H1 (cell line): Measurements from ENCODE around the gene GPBP1. TPM values are rescaled to one million over a fixed set of nuclear protein-coding genes. Genes with fewer than 3 reads are reported as not detected.

Source experiments
- CBX5 ChIP-seq: fragments of 300-800, 300-1000 bp; sonication (generic); IDR thresholded peaks from 2 replicates; pipeline ENCODE4 v1.7.1; 2016; ENCODE audit warnings: antibody characterized with exemption, low read length, low read depth
- POU5F1 ChIP-seq: IDR thresholded peaks from 2 replicates; pipeline ENCODE4 v1.6.1; 2011; ENCODE audit warnings: low read depth, mild to moderate bottlenecking, low read length, moderate library complexity
- polyA plus RNA-seq, 7 experiments: library from polyadenylated mRNA; depleted of rRNA in 3 of 7; stranded (reverse) in 5 of 7; unstranded in 2 of 7; fragments of >200 nt in 5 of 7; fragments of 200-250 nt in 2 of 7; gene quantifications; 1 replicate in 5 of 7; 2 replicates in 1 of 7; 4 replicates in 1 of 7; pipeline versions ENCODE4 v1.2.1 to v1.2.3, GENCODE V29; 2011 to 2013; ENCODE audit warnings: missing spikeins in 2 of 7, mixed read lengths in 2 of 7
- total RNA-seq: library from RNA; stranded (reverse); fragmentation: NEBNext Ultra II Directional; extraction: Animal tissue kit (Norgen Biotek cat#: 25700); gene quantifications from 2 replicates; pipeline ENCODE4 v1.2.1, GENCODE V29; 2021
- TF ChIP-seq, protein P1 (sequence below): fragments of 300-600 bp; sonication (generic); IDR thresholded peaks from 2 replicates; pipeline ENCODE4 v1.7.1; 2012; ENCODE audit warnings: low read length, moderate library complexity, mild to moderate bottlenecking, inconsistent platforms; ENCODE audit not compliant: insufficient replicate concordance

Gene GPBP1
- total and polyA plus RNA-seq, 2 of the 8 experiments (the other 6 are each of a cell fraction or from before 2014, with no cell fraction given) = 29.2 to 108 TPM

DNA sequence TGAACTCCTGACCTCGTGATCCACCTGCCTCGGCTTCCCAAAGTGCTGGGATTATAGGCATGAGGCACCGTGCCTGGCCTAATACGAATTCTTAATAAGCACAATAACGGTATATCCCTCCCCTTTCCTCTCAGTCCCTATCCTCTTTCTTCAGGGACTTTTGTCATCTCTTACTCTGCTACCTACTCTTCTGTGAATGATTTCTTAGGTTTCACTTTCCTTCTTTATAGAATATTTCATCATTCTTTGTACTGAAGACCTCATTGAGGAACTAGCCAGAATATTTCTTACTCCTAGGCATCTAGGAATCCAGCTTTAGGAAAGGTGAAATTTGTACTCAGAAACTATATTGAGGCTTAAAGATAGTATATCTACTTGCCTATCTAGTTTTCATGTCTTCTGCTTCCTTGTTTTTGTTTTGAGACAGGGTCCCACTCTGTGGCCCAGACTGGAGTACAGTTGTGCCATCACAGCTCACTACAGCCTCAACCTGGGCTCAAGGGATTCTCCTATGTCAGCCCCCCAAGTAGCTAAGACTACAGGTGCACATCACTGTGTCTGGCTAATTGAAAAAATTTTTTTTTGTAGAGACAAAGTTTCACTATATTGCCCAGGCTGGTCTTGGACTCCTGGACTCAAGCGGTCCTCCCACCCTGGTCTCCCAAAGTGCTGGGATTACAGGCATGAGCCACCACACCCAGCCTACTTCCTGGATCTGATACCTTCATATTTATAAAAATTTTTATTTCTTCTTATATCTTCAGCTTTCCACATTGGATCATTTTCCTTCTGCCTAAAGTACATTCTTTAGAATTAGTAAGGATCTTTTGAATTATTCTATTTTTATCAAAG lies 69.7 kb downstream of the GPBP1 start (continued):
- TF ChIP-seq, protein P1, sequence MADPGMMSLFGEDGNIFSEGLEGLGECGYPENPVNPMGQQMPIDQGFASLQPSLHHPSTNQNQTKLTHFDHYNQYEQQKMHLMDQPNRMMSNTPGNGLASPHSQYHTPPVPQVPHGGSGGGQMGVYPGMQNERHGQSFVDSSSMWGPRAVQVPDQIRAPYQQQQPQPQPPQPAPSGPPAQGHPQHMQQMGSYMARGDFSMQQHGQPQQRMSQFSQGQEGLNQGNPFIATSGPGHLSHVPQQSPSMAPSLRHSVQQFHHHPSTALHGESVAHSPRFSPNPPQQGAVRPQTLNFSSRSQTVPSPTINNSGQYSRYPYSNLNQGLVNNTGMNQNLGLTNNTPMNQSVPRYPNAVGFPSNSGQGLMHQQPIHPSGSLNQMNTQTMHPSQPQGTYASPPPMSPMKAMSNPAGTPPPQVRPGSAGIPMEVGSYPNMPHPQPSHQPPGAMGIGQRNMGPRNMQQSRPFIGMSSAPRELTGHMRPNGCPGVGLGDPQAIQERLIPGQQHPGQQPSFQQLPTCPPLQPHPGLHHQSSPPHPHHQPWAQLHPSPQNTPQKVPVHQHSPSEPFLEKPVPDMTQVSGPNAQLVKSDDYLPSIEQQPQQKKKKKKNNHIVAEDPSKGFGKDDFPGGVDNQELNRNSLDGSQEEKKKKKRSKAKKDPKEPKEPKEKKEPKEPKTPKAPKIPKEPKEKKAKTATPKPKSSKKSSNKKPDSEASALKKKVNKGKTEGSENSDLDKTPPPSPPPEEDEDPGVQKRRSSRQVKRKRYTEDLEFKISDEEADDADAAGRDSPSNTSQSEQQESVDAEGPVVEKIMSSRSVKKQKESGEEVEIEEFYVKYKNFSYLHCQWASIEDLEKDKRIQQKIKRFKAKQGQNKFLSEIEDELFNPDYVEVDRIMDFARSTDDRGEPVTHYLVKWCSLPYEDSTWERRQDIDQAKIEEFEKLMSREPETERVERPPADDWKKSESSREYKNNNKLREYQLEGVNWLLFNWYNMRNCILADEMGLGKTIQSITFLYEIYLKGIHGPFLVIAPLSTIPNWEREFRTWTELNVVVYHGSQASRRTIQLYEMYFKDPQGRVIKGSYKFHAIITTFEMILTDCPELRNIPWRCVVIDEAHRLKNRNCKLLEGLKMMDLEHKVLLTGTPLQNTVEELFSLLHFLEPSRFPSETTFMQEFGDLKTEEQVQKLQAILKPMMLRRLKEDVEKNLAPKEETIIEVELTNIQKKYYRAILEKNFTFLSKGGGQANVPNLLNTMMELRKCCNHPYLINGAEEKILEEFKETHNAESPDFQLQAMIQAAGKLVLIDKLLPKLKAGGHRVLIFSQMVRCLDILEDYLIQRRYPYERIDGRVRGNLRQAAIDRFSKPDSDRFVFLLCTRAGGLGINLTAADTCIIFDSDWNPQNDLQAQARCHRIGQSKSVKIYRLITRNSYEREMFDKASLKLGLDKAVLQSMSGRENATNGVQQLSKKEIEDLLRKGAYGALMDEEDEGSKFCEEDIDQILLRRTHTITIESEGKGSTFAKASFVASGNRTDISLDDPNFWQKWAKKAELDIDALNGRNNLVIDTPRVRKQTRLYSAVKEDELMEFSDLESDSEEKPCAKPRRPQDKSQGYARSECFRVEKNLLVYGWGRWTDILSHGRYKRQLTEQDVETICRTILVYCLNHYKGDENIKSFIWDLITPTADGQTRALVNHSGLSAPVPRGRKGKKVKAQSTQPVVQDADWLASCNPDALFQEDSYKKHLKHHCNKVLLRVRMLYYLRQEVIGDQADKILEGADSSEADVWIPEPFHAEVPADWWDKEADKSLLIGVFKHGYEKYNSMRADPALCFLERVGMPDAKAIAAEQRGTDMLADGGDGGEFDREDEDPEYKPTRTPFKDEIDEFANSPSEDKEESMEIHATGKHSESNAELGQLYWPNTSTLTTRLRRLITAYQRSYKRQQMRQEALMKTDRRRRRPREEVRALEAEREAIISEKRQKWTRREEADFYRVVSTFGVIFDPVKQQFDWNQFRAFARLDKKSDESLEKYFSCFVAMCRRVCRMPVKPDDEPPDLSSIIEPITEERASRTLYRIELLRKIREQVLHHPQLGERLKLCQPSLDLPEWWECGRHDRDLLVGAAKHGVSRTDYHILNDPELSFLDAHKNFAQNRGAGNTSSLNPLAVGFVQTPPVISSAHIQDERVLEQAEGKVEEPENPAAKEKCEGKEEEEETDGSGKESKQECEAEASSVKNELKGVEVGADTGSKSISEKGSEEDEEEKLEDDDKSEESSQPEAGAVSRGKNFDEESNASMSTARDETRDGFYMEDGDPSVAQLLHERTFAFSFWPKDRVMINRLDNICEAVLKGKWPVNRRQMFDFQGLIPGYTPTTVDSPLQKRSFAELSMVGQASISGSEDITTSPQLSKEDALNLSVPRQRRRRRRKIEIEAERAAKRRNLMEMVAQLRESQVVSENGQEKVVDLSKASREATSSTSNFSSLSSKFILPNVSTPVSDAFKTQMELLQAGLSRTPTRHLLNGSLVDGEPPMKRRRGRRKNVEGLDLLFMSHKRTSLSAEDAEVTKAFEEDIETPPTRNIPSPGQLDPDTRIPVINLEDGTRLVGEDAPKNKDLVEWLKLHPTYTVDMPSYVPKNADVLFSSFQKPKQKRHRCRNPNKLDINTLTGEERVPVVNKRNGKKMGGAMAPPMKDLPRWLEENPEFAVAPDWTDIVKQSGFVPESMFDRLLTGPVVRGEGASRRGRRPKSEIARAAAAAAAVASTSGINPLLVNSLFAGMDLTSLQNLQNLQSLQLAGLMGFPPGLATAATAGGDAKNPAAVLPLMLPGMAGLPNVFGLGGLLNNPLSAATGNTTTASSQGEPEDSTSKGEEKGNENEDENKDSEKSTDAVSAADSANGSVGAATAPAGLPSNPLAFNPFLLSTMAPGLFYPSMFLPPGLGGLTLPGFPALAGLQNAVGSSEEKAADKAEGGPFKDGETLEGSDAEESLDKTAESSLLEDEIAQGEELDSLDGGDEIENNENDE = no peak
- TF ChIP-seq POU5F1 (no peak), CBX5 (no peak)
